T-helper 1 cell treated with Interleukin-12 subunit alpha and Interleukin-12 subunit beta and Interleukin-4 antibody, amounts not matched to agents 30 ng/mL and 1 ng/mL, for 36 hours (primary cell): ENCODE measurements around the gene FFAR1. TPM values are rescaled to one million over a fixed set of nuclear protein-coding genes. Genes with fewer than 3 reads are reported as not detected.

Experiments used
- intact Hi-C: fragments of 100-400 bp; cut with micrococcal nuclease; formaldehyde crosslinking; loops from one replicate; pipeline ENCODE4 v1.15.1; 2024
- total RNA-seq: library from RNA; stranded (reverse); gene quantifications from 2 replicates; pipeline ENCODE4 v1.2.3, GENCODE V29; 2022

The FFAR1 gene
- 0.07 and 0.17 TPM in 2 replicates for total RNA-seq

- intact Hi-C loops: loop anchor here (1.0 kb wide), 3 partner anchors 78 to 136 kb away; no protein-coding TSS in a partner anchor
These were observed at the start of gene FFAR1 for GRCh38 chr19:35347171-35347929. Gene FFAR1, plus strand, starts transcription at chr19:35347902. Its CDS starts 3,650 bp downstream, at chr19:35351552.

GRCh38 chr19:35297922-35298321 is 49.8 kb upstream of the FFAR1 start:
- intact Hi-C loops: no loop called here

GRCh38 chr19:35298561-35298972 is 49.1 kb upstream of the FFAR1 start:
- intact Hi-C loops: no loop called here

GRCh38 chr19:35299523-35300338 is 48.0 kb upstream of the FFAR1 start:
- intact Hi-C loops: no loop called here

GRCh38 chr19:35300339-35300649 is 47.4 kb upstream of the FFAR1 start:
- intact Hi-C loops: no loop called here

- intact Hi-C loops: no loop called here
These were observed 45.7 kb upstream of the FFAR1 start for GRCh38 chr19:35301961-35302360.

- intact Hi-C loops: no loop called here
These were observed 45.3 kb upstream of the FFAR1 start for GRCh38 chr19:35302446-35302845.

- intact Hi-C loops: no loop called here
These were observed 44.3 kb upstream of the FFAR1 start for GRCh38 chr19:35303357-35303915.

GRCh38 chr19:35304036-35304435 is 43.7 kb upstream of the FFAR1 start:
- intact Hi-C loops: no loop called here

GRCh38 chr19:35305181-35305580 is 42.5 kb upstream of the FFAR1 start:
- intact Hi-C loops: no loop called here

GRCh38 chr19:35306473-35307246 is 41.0 kb upstream of the FFAR1 start:
- intact Hi-C loops: no loop called here

GRCh38 chr19:35307931-35308330 is 39.8 kb upstream of the FFAR1 start:
- intact Hi-C loops: no loop called here

GRCh38 chr19:35308910-35309309 is 38.8 kb upstream of the FFAR1 start:
- intact Hi-C loops: no loop called here

- intact Hi-C loops: no loop called here
These were observed 38.0 kb upstream of the FFAR1 start for GRCh38 chr19:35309481-35310279.

GRCh38 chr19:35310331-35310730 is 37.4 kb upstream of the FFAR1 start:
- intact Hi-C loops: no loop called here

GRCh38 chr19:35310811-35311465 is 36.8 kb upstream of the FFAR1 start:
- intact Hi-C loops: no loop called here

GRCh38 chr19:35311901-35312665 is 35.6 kb upstream of the FFAR1 start:
- intact Hi-C loops: no loop called here

GRCh38 chr19:35313587-35313986 is 34.1 kb upstream of the FFAR1 start:
- intact Hi-C loops: no loop called here

- intact Hi-C loops: no loop called here
These were observed 33.7 kb upstream of the FFAR1 start for GRCh38 chr19:35314031-35314430.
